Tibial nerve (tissue), 4 donors: ENCODE measurements around the gene ZDHHC18.

Source experiments
- CTCF ChIP-seq, 5 experiments: fragments of 200-600 bp in 3 of 5; fragments of 450-650 bp in 2 of 5; sonication (generic) in 3 of 5; IDR thresholded peaks; one replicate each; pipeline ENCODE4 v1.5.1; 2016 to 2019; ENCODE audit warnings: antibody characterized with exemption in 5 of 5, mild to moderate bottlenecking in 3 of 5, moderate library complexity in 2 of 5
- EP300 ChIP-seq, 2 donors: sonication (generic); formaldehyde crosslinking; IDR thresholded peaks; one replicate each; pipeline ENCODE4 v1.6.1; 2017; ENCODE audit warnings: antibody characterized with exemption in 2 of 2, mild to moderate bottlenecking in 1 of 2
- POLR2A ChIP-seq, 2 donors: fragments of 450-650 bp; IDR thresholded peaks; one replicate each; pipeline ENCODE4 v1.6.1; 2017; ENCODE audit warnings: antibody characterized with exemption in 2 of 2, mild to moderate bottlenecking in 2 of 2, moderate library complexity in 2 of 2

GRCh38 chr1:26848941-26849774 is 22.7 kb downstream of the ZDHHC18 start:
- TF ChIP-seq CTCF (IDR thresholded peaks at IDR 0.05) (no peak), POLR2A (IDR thresholded peaks at IDR 0.05) (no peak), EP300 (IDR thresholded peaks at IDR 0.05) (peak in 1 of 2 donors; percentile 68)
